ENCODE measurements around the gene PRKG1.
"Not testable (repeated sequence)": the region's sequence is repeated elsewhere in the genome, so short reads cannot be mapped to it uniquely, and the experiment has no call there.

The PRKG1 gene

GRCh38 chr10:52198540-52198939 is 1124.3 kb downstream of the PRKG1 start:
- DNase-seq: no peak

GRCh38 chr10:52204906-52205305 is 1130.6 kb downstream of the PRKG1 start:
- not testable (repeated sequence) for DNase-seq

- DNase-seq: no peak
Measured at GRCh38 chr10:52208365-52208764, 1134.1 kb downstream of the PRKG1 start.

- no peak for DNase-seq
Measured at GRCh38 chr10:52210161-52210560, 1135.9 kb downstream of the PRKG1 start.

- no peak for DNase-seq
Measured at GRCh38 chr10:52212062-52212461, 1137.8 kb downstream of the PRKG1 start.

GRCh38 chr10:52212802-52213201 is 1138.5 kb downstream of the PRKG1 start:
- DNase-seq: no peak

- no peak for DNase-seq
Measured at GRCh38 chr10:52213321-52213752, 1139.0 kb downstream of the PRKG1 start.

GRCh38 chr10:52215745-52216361 is 1141.6 kb downstream of the PRKG1 start:
- DNase-seq: peak; percentile 37

- no peak for DNase-seq
Measured at GRCh38 chr10:52216852-52217251, 1142.6 kb downstream of the PRKG1 start.

GRCh38 chr10:52217531-52217930 is 1143.2 kb downstream of the PRKG1 start:
- no peak for DNase-seq

- DNase-seq: no peak
Measured at GRCh38 chr10:52220947-52221346, 1146.7 kb downstream of the PRKG1 start.

GRCh38 chr10:52221923-52222322 is 1147.6 kb downstream of the PRKG1 start:
- no peak for DNase-seq

- no peak for DNase-seq
Measured at GRCh38 chr10:52226197-52226847, 1152.0 kb downstream of the PRKG1 start.

- DNase-seq: no peak
Measured at GRCh38 chr10:52228556-52228955, 1154.3 kb downstream of the PRKG1 start.

- no peak for DNase-seq
Measured at GRCh38 chr10:52229291-52229931, 1155.1 kb downstream of the PRKG1 start.

GRCh38 chr10:52232561-52233350 is 1158.5 kb downstream of the PRKG1 start:
- DNase-seq: no peak

- not testable (repeated sequence) for DNase-seq
Measured at GRCh38 chr10:52233351-52233991, 1159.2 kb downstream of the PRKG1 start.

- DNase-seq: no peak
Measured at GRCh38 chr10:52239771-52240170, 1165.5 kb downstream of the PRKG1 start.

- no peak for DNase-seq
Measured at GRCh38 chr10:52245547-52245946, 1171.3 kb downstream of the PRKG1 start.

GRCh38 chr10:52247929-52248328 is 1173.6 kb downstream of the PRKG1 start:
- not testable (repeated sequence) for DNase-seq

GRCh38 chr10:52248697-52249306 is 1174.5 kb downstream of the PRKG1 start:
- DNase-seq: no peak

GRCh38 chr10:52249850-52250395 is 1175.6 kb downstream of the PRKG1 start:
- DNase-seq: no peak
